HG02642 (cell line): Measurements from ENCODE around the gene ORMDL3.
"Not testable (repeated sequence)": the region's sequence is repeated elsewhere in the genome, so short reads cannot be mapped to it uniquely, and the experiment has no call there.

ENCODE experiments used
- ATAC-seq: cut with Tn5 transposase; IDR thresholded peaks from one replicate; pipeline ENCODE4 v1.9.1; 2021; ENCODE audit warnings: mild to moderate bottlenecking; ENCODE audit not compliant: unreplicated experiment, poor library complexity

ORMDL3 gene

DNA sequence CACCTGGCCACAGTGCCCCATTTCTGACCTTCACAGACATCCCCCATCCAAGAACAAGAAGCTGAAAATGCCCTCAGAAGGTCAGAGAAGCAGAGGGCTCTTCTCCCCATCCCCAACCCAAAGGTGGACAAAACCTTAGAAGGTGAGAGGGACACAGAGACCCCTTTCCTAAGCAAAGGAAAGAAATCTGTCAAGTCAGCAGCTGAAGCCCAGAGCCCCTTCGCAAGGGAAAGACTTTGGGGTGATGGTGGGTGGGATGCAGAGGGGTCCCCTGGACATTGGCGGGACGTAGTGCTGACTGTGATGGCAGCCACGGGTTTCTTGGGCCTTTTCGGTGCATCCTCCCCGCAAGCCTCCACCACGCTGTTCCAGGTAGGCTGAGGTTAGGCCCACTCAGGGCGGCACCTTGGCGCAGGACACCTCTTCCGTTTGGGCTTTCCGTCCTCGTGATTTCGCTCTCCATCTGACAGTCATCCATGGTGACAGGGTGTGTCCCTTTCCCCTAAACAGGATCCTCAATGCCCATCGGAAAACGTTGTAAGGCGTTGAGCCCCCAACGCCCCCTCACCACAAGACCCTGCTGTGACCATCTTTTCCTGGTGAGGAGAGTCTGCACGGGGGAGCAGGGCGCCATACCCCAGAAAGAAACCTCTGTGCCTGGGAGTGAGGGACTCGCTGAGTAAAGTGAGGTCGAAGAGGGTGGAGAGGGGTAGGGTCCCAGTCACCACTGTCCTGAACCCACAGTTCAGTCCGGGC is 24.7 kb upstream of the ORMDL3 start:
- peak; percentile 1 for ATAC-seq

DNA sequence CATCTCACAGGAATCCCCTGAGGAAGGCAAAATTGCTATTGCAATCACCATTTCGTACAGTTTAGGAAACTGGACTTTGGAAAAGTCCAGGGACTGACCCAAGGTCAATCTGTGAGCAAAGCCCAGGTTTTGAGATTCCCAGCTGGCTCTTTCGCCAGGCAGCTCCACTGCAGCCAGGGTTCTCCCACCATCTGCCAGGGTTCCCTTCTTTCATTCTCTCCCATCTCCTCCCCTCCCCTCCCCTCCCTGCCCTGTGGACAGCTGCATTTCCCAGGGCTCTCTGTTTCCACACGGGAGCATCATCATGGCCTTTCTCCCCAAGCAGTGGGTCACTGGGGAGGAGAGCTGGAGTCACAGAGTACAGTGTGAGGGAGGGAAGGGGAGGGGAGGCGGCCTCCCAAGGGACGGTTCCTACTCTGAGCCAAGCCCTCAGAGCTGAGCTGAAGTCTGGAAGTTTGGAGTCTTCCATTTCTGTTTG is 23.5 kb upstream of the ORMDL3 start:
- ATAC-seq = no peak

GRCh38 chr17:39949028-39949427 is 21.6 kb upstream of the ORMDL3 start:
- no peak for ATAC-seq

DNA sequence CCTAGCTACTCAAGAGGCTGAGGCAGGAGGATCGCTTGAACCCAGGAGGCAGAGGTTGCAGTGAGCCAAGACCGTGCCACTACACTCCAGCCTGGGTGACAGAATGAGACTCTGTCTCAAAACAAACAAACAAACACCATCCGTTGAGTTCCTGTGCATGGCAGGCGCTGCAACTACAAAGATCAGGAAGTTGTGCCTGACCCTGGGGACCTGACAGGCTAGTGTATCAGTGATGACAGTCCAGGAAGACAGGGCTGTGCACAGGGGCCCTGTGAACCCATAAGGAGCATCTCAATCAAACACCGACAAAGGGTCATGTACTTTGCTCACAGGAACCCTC is 21.1 kb upstream of the ORMDL3 start:
- not testable (repeated sequence) for ATAC-seq

- no peak for ATAC-seq
Measured at GRCh38 chr17:39946551-39947330, 19.3 kb upstream of the ORMDL3 start.

DNA sequence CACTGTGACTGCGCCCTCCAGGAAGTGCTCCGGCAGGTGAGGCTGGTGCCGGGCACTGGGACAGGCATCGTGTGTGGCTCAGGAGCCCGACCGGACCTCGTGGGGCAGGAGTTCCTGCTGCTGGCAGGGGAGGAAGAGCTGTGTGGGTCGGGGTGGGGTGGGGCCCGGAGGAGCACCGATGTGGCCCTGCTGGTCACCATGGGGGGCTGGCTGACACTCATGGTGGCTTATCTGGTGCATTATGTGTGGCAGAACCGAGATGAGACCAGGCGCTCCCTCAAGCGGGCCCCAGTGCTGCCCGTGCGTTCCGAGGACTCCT is 17.0 kb upstream of the ORMDL3 start:
- no peak for ATAC-seq

GRCh38 chr17:39943702-39944392 is 16.4 kb upstream of the ORMDL3 start:
- no peak for ATAC-seq

GRCh38 chr17:39939588-39940419 is 12.4 kb upstream of the ORMDL3 start:
- peak; percentile 53 for ATAC-seq

DNA sequence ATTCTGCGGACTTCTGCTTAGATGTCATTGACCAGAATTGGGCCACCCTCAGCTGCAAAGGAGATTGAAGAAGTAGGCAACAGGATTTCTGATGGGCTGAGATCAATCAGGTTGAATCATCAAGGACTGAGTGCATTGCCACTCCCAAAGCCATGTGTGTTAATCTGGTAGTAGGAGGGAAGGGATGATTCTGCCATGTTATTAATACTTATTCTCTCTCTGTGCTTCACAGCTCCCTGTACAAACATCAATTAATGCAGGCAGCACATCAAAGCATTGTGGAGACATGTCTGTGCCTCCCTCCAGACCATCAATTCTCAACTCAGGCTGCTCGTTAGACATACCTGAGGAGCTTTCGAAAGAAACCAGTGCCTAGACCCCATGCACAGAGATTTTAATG is 11.7 kb upstream of the ORMDL3 start:
- no peak for ATAC-seq

GRCh38 chr17:39938140-39938869 is 10.9 kb upstream of the ORMDL3 start:
- no peak for ATAC-seq

GRCh38 chr17:39937447-39937846 is 10.0 kb upstream of the ORMDL3 start:
- no peak for ATAC-seq

GRCh38 chr17:39935909-39936308 is 8.5 kb upstream of the ORMDL3 start:
- ATAC-seq = no peak

DNA sequence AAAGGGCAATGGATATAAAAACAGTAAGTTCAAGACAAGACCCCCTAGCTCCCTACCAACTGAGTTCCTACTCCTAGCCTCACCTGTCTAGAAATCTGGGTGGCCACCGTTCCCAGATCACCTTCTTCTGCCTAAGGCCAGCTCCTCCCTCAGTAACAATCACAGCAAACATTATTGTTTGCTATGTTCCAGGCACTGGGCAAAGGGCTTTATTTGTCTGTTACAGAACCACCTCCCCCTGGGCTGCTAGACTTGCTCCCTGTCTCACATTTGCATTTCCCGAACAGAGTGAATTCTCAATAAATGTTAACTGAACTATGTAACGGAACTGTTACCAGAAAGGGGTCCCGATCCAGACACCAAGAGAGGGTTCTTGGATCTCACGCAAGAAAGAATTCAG is 6.9 kb upstream of the ORMDL3 start:
- ATAC-seq = no peak

- ATAC-seq = no peak
Measured at GRCh38 chr17:39933912-39934311, 6.5 kb upstream of the ORMDL3 start.

- no peak for ATAC-seq
Measured at GRCh38 chr17:39929646-39930407, 2.4 kb upstream of the ORMDL3 start.

- no peak for ATAC-seq
Measured at GRCh38 chr17:39928858-39929645, 1.7 kb upstream of the ORMDL3 start.

DNA sequence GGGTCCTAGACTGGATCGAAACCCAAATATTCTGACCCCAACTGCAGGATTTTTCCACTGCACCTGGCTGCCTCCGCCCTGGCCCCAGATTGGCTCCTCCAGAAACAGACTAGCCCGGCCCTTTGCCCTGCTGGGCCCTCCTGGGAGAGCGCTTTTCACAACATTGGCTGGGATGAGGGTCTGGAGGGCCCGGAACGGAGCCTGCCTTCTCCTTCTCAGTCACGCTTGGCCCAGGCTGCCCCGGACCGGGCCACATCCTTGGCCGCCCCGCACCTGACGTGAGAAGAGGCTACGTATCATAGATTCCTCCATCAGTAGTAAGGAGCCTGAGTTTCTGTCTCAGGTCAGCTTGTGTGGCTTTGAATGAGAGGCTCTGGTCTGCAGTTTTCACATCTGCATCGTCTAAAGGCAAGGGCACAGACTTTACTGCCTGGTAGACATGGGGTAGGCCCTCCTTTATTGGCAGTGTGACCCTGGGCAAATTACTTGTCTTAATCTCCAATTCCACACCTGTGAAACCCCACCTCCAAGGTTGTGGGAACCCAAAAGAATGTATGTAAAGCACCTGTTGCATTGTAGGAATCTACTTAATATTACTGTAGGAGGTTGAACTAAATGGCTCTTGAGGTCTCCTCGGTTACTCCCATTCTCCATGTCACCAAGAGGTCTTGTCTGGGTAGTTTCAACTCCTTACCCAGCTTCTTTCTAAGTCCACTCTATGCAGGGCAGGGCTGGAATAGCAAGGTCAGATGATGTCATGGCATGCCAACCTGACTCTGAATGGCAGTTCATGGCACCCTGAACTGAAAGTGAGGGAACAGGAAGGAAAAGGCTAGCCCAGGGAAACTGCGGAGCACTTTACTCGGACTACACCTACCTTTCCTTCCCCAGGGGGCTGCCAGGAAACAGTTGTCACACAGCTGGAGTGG is 792 bp upstream of the ORMDL3 start:
- ATAC-seq = peak; percentile 14
